SU-DHL-6 (cell line): ENCODE results near the gene KANK2.

Source experiments
- H2AFZ ChIP-seq: fragments of 200-600 bp; sonication (generic); 2 replicates; pipeline ENCODE4 v1.6.1; 2014; ENCODE audit warnings: low read depth, mild to moderate bottlenecking, moderate library complexity, mixed read lengths, antibody characterized with exemption, low read length; ENCODE audit not compliant: severe bottlenecking
- H3F3A ChIP-seq: fragments of 200-600 bp; shearing (Covaris generic); 2 replicates; pipeline ENCODE4 v1.6.0; 2016; ENCODE audit warnings: antibody characterized with exemption, mild to moderate bottlenecking; ENCODE audit not compliant: insufficient read depth
- H3K27ac ChIP-seq: fragments of 200-600 bp; sonication (generic); 2 replicates; pipeline ENCODE4 v1.5.1; 2016; ENCODE audit warnings: low read depth, mild to moderate bottlenecking, low read length, moderate library complexity, mixed read lengths
- H3K27me3 ChIP-seq: fragments of 200-600 bp; sonication (generic), shearing (Covaris generic); 2 replicates; pipeline ENCODE4 v1.6.0; 2014; ENCODE audit warnings: mild to moderate bottlenecking, low read length
- H3K36me3 ChIP-seq: fragments of 200-600 bp; sonication (generic); 2 replicates; pipeline ENCODE4 v1.6.1; 2014; ENCODE audit warnings: mild to moderate bottlenecking, low read length, mixed read lengths
- H3K4me2 ChIP-seq: fragments of 300-600, 200-600 bp; shearing (Covaris generic), sonication (generic); 2 replicates; pipeline ENCODE4 v1.6.0; 2014; ENCODE audit warnings: low read length, low read depth, mild to moderate bottlenecking; ENCODE audit not compliant: poor library complexity, severe bottlenecking
- H3K4me3 ChIP-seq: fragments of 200-600 bp; sonication (generic); 2 replicates; pipeline ENCODE4 v1.5.1; 2014; ENCODE audit warnings: antibody characterized with exemption, low read length, mild to moderate bottlenecking, mixed read lengths; ENCODE audit not compliant: insufficient read depth, poor library complexity, severe bottlenecking
- H3K79me2 ChIP-seq: fragments of 200-600 bp; sonication (generic); 2 replicates; pipeline ENCODE4 v1.6.1; 2014; ENCODE audit warnings: mild to moderate bottlenecking, low read length, moderate library complexity; ENCODE audit not compliant: insufficient read depth
- H3K9ac ChIP-seq: fragments of 200-600 bp; sonication (generic); 2 replicates; pipeline ENCODE4 v1.7.0; 2014; ENCODE audit warnings: mild to moderate bottlenecking, low read length
- H3K9me2 ChIP-seq: fragments of 200-600 bp; sonication (generic); replicated peaks from 2 replicates; pipeline ENCODE4 v1.6.1; 2014; ENCODE audit warnings: low read length; ENCODE audit not compliant: insufficient read depth
- H3K9me3 ChIP-seq: fragments of 200-600 bp; sonication (generic); 2 replicates; pipeline ENCODE4 v1.6.1; 2014; ENCODE audit warnings: low read length, mixed read lengths; ENCODE audit not compliant: insufficient read depth
- H4K20me1 ChIP-seq: fragments of 200-600 bp; sonication (generic); 2 replicates; pipeline ENCODE4 v1.6.1; 2014; ENCODE audit warnings: low read depth, mild to moderate bottlenecking, antibody characterized with exemption, low read length, moderate library complexity, mixed read lengths
- CTCF ChIP-seq: fragments of 200-600 bp; sonication (generic); IDR thresholded peaks from one replicate; pipeline ENCODE4 v1.5.1; 2017; ENCODE audit warnings: antibody characterized with exemption, mild to moderate bottlenecking, low read length, moderate library complexity; ENCODE audit not compliant: insufficient read depth, poor library complexity, severe bottlenecking
- EZH2phosphoT487 ChIP-seq: fragments of 200-600 bp; sonication (generic), shearing (Covaris generic); conservative IDR thresholded peaks from 2 replicates; pipeline ENCODE4 v1.6.1; 2018; ENCODE audit warnings: mild to moderate bottlenecking, antibody characterized with exemption, low read length, moderate library complexity, mixed read lengths

KANK2 gene

GRCh38 chr19:11159598-11160439, 37.5 kb downstream of the KANK2 start:
- Histone ChIP-seq H3K9ac (no peak overlapping the region), H4K20me1 (no peaks in the 10 kb centered on the region), H3K27me3 (no peaks in the 10 kb centered on the region), H3K79me2 (peaks cover 8% of the 10 kb centered on the region), H3K4me3 (no peak overlapping the region), H3K9me2 (no peaks in the 10 kb centered on the region), H3F3A (no peaks in the 10 kb centered on the region), H2AFZ (no peak overlapping the region), H3K36me3 (no peaks in the 10 kb centered on the region), H3K27ac (no peak overlapping the region), H3K4me2 (no peak overlapping the region), H3K9me3 (no peaks in the 10 kb centered on the region)
- TF ChIP-seq EZH2phosphoT487 (no peak), CTCF (no peak)

GRCh38 chr19:11155373-11156120, 41.8 kb downstream of the KANK2 start, which contains the start of gene SPC24:
SPC24 (minus strand) TSS chr19:11155782; CDS start chr19:11155776, 6 bp downstream.
- H3K36me3 ChIP-seq: no peaks in the 10 kb centered on the region
- H3K9me2 ChIP-seq: no peaks in the 10 kb centered on the region
- peak within 1 kb of the TSS; percentile 98 for H3K9ac ChIP-seq
- H3K27me3 ChIP-seq: no peaks in the 10 kb centered on the region
- peak within 1 kb of the TSS; percentile 95 for H3K4me3 ChIP-seq
- no peaks in the 10 kb centered on the region for H4K20me1 ChIP-seq
- peak within 1 kb of the TSS; percentile 74 for H3K4me2 ChIP-seq
- peak within 1 kb of the TSS; percentile 75 for H2AFZ ChIP-seq
- no peaks in the 10 kb centered on the region for H3K9me3 ChIP-seq
- H3F3A ChIP-seq: no peaks in the 10 kb centered on the region
- TF ChIP-seq EZH2phosphoT487: no peak
- no peak for TF ChIP-seq CTCF
- peaks cover 45% of the 10 kb centered on the region for H3K79me2 ChIP-seq
- H3K27ac ChIP-seq: peak within 1 kb of the TSS; percentile 72

- Histone ChIP-seq H2AFZ (no peak overlapping the region), H3K27me3 (no peaks in the 10 kb centered on the region), H3K9me3 (no peaks in the 10 kb centered on the region), H3K9ac (peak overlapping the region; percentile 98), H4K20me1 (no peaks in the 10 kb centered on the region), H3K27ac (peak overlapping the region; percentile 72), H3K36me3 (no peaks in the 10 kb centered on the region), H3F3A (no peaks in the 10 kb centered on the region), H3K4me2 (peak overlapping the region; percentile 74), H3K79me2 (peaks cover 49% of the 10 kb centered on the region), H3K4me3 (peak overlapping the region; percentile 95), H3K9me2 (no peaks in the 10 kb centered on the region)
- TF ChIP-seq EZH2phosphoT487: no peak
- no peak for TF ChIP-seq CTCF
Measured at GRCh38 chr19:11154683-11155047, 42.7 kb downstream of the KANK2 start.
